ENCODE measurements around the gene INSL3.

INSL3 gene, protein sequence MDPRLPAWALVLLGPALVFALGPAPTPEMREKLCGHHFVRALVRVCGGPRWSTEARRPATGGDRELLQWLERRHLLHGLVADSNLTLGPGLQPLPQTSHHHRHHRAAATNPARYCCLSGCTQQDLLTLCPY

DNA sequence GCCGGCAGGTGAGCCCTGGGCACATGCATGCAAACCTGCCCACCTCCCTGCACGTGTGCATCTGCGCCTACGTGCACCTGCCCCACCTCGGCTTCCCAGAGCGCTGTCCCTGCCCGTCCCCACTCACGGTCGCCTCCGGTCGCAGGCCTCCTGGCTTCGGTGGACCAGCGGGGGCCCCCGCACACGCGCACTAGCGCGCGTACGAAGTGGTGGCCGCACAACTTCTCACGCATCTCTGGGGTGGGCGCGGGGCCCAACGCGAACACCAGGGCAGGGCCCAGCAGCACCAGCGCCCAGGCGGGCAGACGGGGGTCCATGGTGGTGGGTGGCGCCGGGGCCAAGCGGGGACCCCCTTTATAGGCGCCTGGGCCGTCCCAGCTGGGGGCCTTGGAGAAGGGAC, at the start of gene INSL3:
Gene INSL3 (minus strand): TSS at position 330 of the 400 bp plus-strand sequence. CDS start 13 bp downstream, at position 317.
- DNase-seq (ENCODE audit: low spot score): no peak

DNA sequence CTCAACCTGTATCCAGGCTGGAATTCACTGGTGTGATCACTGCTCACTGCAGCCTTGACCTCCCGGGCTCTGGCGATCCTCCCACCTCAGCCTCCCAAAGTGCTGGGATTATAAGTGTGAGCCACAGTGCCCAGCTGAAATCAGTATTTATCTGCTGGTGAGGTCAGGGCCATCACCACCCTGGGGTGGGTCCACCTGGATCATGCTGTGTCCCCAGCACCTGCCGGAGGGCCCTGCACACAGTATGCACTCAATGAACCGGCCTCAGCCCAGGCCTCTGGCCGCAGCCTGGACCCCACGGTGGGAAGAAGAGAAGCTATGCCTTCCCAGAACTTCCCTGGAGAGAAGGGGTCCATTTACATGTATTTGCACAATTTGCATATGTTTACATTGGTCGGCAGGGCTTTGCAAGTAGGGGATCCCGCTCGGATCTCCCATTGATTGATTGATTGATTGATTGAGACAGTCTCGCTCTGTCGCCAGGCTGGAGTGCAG, 47.8 kb upstream of the INSL3 start:
- no peak for DNase-seq (ENCODE audit: low spot score)

DNA sequence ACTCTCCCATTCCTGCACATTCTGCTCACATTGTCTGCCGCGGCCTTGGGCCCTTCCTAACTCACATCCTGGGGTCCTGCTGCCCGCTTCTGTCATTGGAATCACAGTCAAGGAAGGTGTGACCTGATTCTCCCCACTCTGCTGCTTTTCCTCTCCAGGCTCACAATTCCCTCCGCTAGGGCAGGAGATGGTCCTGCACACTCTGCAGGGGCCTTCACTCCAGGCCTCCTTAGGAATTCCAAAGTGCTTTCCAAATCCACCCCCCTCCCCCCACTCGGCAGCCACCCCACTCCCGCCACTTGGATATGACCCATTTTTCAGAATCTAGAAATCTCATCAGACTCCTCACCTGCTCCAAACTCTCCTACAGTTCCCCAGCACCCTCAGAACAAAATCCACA, 47.4 kb upstream of the INSL3 start:
- no peak for DNase-seq (ENCODE audit: low spot score)

DNA sequence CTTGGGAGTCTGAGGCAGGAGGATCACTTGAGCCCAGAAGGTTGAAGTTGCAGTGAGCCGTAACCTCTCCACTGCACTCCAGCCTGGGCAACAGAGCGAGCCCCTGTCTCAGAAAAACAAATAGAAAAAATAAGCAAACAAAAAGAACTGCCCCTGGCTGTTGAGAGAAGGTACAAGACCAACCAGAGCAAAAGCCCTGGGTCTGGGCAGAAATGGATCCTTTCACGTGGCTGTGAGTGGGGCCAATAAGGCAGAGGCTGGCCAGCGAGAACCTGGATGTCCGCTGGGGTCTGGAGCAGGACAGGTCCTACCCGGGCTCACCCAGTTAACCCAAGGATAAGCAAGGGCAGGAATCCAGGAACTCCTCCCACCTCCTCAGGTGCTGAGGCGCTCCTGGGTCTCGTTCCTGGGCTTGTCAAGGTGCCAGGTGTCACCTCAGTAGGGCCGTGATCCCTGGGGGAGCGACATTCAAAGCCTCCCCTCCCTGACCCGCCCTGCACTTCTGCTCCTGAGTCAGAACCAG, 45.7 kb upstream of the INSL3 start:
- no peak for DNase-seq (ENCODE audit: low spot score)

DNA sequence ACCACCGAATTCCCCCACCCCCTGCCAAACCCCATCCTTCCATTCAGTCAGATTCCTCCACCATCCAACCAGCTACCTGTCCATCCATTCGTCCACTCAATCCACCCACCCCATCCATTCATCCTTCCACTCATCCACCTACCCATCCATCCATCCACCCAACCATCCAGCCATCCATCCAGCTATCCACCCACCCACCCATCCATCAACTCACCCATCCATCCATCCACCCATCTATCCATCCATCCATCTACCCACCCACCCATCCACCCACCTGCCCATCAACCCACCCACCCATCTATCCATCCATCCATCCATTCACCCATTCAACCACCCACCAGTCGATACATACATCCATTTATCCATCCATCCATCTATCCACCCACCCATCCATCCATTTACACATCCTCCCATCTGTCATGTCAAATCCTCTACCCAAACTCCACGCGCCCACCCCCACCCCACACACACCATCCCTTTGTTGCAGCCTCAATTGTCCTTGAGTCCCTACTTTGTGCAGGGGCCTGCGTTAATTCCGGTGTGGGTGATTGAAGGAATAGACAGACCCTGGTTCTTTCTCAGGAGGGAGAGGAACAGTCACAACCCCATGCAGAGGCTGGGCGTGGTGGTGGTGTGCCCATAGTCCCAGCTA, 45.1 kb upstream of the INSL3 start:
- DNase-seq (ENCODE audit: low spot score): no peak

DNA sequence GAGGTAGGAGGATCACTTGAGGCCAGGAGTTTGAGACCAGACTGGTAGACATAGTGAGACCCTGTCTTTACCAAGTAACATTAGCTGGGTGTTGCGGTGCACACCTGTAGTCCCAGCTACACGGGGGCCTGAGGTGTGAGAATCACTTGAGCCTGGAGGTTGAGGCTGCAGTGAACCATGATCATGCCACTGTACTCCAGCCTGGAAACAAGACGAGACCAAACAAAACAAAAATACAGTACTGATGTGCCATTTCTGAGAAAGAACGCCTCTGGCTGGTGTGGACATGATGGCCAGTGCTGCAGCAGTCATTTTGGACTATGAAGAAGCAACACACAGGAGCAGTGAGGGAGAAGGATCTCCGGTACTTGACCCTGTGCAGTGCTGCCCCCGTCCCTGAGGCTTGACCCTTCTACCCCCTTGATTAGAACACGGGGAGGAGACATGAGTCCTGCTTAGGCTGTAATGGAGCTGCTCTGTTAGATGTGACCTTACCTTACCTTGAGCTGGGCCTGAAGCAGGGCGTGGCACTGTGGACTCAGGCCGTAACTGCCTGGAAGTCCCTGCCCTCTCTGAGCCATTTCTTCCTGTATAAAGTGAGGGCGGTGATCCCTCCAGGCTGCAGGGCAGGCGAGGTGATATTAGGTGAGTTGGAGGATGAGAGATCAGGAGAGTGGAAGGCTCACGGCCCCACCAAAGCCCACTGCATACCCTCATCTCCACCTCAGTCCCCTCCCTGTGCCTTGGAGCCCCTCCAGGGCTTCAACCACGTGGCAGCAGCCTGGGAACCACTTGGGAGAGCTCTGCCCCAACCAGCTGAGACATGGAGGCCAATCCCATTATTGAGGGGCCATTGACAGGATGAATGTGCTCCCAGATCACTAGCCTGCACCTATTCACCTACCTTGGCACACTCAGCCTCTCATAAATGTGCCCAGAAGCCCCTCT, 44.3 kb upstream of the INSL3 start:
- no peak for DNase-seq (ENCODE audit: low spot score)

DNA sequence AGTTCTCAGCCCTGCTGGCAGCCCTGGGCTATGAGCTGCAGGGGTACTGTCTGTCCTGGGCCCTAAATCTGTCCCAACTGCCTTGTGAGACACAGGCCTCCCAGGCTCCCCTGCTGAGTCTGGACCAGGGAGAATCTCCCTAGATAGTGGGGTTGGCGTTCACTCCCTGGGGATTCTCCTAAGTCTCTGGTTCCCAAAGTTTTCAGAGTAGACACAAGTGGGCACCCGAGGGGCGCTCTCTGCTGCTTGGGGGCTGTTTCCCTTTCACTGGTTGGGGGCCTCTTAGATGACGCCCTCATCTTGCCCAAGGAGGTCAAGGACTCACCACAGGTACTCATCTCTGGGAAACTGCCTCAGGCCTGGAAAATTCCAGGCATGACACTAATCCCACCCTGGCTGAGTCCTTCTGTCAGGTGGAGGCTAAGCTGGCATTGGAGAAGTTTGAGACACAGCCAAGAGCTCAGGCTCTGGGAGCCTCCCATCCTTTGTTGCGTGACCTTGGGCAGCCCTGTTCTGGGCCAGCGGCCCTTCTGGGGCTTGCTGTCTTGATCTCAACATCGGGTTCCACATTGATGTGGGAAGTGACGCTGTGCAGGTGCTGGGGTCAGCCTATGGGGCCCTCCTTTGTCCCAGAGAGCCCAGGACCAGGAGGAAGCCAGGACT, 42.3 kb upstream of the INSL3 start:
- DNase-seq (ENCODE audit: low spot score): no peak

DNA sequence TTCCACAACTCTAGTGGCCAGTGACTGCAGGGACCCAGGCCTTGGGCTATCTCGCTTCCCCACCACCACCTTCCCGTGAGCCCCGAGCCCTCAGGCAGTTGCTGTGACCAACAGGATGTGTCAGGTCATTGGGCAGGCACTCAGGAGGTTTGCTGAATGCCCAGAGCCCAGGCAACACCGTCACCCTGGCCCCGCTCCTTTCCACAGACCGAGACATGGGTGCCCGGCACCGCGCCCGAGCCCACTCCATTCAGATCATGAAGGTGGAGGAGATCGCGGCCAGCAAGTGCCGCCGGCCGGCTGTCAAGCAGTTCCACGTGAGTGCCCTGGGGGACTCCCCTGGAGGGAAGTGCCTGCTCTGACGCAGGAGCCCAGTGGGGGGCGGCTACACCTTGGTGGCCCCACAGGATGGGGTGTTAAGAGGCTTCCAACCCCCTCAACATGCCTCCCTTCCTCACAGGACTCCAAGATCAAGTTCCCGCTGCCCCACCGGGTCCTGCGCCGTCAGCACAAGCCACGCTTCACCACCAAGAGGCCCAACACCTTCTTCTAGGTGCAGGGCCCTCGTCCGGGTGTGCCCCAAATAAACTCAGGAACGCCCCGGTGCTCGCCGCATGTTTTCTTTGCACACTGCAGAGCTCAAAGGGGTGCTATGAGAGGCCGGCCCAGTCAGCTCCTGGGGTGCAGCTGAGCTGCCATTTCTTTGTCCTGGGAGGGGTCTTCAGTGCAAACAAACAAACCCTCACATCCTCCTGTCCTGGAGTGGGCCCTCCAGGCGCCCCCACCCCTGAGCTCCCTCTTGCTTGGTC, 41.6 kb upstream of the INSL3 start:
- no peak for DNase-seq (ENCODE audit: low spot score)

DNA sequence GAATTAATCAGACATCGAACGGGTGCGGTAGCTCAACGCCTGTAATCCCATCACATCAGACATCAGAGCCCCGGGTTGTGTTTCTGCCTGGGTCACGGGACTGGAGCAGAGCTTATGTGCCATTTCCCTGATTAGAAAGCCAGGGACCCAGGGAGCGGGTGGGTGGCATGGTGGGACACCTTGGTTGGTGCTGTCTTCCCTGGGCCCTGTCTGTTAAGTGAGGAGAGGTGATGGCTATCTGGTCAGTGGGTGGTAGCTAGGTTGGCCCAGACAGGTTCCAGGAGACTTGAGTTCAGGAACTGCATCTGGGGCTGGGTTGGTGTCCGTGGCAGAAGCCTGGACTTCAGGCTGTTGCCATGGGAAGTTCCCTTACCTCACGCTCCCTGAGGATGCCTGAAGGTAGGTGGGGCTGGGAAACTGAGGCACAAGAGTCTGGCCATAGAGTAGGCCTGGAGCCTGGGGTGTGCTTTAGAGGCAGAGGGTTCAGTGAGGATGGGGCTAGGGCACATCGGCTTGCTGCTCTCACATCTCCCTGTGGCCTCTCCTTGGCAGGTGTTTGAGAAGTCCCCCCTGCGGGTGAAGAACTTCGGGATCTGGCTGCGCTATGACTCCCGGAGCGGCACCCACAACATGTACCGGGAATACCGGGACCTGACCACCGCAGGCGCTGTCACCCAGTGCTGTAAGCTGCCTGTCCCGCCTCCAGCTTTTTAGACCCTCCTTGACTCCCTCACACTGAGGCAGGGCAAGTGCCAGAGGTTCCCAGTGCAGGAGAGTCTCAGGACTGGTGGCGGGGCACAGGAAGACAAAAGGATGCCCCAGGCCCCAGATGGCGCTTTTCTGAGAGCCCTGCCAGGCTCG, 40.5 kb upstream of the INSL3 start:
- no peak for DNase-seq (ENCODE audit: low spot score)

DNA sequence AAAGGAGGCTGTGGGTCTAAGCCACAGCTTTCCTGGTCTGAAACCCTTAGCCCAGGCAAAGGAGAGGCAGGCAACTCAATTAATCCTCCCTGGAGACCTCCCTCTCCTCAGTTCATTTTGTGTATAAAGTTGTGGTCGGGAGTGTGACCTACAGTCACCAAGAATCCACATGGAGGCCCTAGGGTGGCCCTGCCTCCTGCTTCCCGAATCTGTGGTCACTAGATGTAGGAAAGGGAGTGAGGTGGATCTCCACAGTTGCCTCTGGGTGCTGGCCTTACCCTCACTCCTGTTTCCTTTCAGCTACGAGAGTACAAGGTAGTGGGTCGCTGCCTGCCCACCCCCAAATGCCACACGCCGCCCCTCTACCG, 39.7 kb upstream of the INSL3 start:
- DNase-seq (ENCODE audit: low spot score): no peak

DNA sequence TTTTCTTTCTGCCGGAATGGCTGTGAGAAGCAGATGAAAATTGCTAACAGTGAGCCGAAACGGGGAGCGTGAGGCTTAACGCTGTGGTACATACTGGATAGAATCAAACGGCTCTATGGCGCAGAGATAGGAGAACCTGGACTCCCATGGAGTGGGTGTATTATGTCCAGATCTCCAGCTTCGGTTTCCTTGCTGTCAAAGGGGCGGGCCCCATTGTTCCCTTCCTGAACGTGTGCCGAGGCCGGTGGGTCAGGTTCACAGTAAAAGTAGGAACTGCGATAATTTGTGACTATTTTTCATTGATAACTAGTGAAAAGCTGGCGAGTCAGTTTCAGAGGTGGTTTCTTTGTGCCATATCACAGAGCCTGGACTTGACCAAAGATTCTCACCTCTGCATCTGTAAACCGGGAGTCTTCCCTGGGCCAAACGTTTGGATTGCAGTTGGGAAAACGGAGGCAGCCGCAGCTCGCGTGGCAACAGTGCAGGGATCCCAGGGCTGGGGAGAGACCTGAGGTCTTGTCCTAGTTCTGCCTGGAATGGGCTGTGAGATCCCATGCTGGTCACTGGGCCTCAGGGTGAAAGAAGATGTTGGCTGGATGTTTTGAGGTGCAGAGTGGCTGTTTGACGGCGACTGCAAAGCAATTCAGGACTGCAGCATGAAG, 39.1 kb upstream of the INSL3 start:
- no peak for DNase-seq (ENCODE audit: low spot score)

DNA sequence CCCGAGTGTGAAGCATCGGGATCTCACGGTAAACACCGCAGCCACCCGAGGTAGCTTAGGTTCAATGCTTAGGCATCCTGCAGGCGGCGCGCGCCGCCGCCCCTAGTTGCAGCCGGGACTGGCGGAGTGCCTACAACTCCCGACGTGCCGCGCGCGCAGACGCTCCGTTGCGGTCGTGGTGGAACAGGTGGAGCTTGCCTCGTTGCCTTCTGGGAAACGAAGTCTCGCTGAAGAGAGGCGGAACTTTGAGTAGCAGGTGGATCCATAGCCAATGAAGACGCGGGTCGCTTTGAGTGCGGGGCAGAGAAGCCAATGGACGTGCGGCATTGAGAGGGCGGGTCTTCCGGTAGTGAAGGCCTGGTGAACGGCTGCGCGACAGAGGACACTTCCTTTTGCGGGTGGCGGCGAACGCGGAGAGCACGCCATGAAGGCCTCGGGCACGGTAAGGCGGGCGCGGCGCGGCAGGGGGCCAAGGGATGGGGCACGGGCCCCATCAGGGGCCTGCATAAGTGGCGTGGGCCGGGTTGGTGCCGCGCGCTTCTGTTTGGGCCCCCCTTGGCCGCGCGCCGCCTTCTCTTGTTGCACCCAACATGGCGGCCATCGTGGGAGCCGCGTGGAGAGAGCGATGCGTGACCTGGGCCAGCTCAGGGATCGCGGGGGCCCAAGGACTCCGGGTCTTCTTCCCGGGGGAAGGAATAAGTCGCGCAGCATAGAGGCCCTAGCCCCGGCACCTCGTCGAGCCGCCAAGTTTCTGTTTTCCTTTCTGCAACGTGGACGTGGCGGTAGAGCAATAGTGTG, 38.4 kb upstream of the INSL3 start, which contains the start of gene RPL18A:
Gene RPL18A (plus strand): TSS at position 378 of the 798 bp plus-strand sequence. CDS start 47 bp downstream, at position 425.
- DNase-seq (ENCODE audit: low spot score): peak; percentile 100

DNA sequence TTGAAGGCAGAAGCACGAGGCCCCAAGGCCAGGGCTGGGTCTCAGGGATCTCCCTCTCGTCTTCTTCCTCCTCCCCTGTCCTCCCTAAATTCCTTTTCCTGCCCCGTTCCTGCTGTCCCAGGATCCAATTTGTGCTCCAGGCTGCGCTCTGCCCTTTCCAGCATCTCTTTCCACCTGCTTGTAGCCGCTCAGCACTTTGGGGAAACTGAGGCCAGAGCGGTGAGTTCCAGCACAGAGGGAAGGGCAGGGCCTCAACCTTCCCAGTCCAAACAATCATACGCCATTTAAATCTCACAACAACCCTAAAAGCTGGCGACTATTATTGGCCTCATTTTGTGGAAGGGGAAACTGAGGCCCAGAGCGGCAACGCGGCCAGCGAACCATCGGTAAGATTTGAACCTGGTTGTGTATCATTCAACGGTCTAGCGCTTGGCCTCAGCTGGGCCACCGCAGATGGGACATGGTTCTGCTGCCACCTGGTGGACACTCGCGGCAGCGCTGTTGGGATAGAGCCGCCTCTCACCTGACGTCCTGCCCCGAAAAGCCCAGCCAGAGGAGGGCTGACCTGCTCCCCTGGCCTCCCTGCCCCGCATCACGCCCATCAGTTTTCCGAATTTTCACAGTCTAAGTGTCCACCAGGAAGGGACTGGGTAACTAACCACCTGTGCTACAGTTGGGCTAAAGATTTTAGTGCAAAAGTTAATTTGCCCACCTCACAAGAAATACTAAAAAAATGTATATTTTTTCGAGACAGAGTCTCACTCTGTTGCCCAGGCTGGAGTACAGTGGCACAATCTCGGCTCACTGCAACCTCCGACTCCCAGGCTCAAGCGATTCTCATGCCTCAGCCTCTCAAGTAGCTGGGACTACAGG, 34.2 kb upstream of the INSL3 start:
- DNase-seq (ENCODE audit: low spot score): no peak

DNA sequence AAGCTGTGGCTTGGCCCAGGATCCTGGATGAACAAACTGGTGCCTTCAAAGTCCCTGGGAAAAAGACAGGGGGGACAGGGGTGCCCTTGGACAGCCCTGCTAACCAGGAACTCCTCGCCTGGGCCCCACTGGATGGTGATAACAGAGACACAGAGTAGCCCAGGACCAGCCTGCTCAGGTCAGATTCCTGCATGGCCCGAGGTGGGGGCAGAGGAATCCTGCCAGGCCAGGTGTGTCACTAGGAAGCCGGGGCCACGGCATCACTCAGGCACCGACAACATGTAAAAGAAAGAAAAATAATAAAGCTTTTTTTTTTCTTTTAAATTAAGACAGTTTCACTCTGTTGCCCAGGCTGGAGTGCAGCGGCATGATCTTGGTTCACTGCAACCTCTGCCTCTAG, 32.7 kb upstream of the INSL3 start:
- no peak for DNase-seq (ENCODE audit: low spot score)

DNA sequence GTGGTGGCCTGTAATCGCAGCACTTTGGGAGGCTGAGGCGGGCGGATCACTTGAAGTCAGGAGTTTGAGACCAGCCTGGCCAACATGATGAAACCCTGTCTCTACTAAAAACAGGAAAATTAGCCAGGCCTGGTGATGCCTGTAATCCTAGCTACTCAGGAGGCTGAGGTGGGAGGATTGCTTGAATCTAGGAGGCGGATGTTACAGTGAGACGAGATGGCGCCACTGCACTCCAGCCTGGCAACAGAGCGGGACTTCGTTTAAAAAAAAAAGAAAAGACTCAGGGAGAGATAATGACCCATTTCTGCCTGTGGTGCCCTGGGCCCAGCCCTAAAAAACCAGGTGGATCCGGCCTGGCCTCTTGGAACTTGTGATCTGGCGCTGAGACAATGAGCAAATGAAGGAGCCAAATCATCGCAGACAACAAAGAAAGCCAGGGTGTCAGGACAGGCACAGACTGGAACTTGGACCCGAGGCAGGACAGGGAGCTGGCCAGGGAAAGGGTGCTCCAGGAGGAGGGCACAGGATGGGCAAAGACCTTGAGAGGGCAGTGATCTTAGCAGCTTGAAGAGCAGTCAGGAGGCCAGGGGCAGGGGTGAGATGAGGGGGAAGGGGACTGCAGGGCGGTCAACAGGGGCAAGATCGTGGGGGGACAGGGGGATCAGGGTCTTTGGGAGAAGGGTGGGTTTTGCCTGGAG, 27.4 kb upstream of the INSL3 start:
- no peak for DNase-seq (ENCODE audit: low spot score)

DNA sequence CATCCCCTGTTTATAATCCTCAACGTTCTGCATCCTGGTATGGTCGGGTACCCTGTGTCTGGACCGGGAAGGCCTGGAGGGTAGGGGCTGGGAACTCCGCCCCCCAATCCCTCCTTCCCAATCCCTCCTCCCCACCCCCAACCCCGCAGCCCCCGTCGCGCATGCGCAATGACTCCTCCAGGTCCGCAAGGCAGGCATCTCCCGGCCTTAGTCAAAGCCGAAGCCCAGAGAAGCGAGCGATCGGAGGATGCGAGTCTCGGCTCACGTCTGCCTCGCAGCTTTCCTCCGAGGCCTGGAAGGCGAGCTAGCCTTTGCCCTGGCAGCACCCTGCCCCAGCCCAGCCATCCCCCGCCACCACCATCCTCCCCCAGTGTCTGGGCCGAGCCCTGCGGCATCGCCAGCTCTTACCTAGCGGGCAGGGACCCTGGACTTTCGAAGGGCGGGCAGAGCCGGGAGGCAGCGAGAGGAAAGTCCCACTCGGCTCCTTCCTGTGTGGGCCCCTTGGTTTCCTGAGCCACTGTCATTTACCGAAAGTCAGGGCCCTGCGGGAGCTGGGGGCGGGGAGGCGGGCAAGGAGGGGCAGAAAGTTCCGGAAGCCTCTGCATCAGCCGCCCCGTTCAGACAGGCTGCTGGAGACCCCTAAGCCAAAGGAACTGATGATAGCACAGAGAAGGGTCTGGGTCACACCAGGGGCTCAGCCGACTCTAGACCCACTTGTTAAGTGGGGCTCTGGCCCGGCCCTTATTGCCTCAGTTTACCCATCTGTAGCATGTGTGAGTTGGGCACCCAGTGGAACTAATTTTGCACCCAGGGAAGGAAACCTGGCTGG, 26.4 kb upstream of the INSL3 start, which contains the start of gene JAK3:
Gene JAK3 (minus strand): TSS at position 445 of the 829 bp plus-strand sequence. CDS start 3,565 bp downstream, outside the sequence.
- DNase-seq (ENCODE audit: low spot score): no peak
